ACC112 (cell line): ENCODE results near the gene ACOT11.

Source experiments
- H2AFZ ChIP-seq: fragments of 200-600 bp; sonication (generic); one replicate; pipeline ENCODE4 v1.6.0; 2017; ENCODE audit warnings: antibody characterized with exemption, low read length; ENCODE audit not compliant: unreplicated experiment
- H3K27ac ChIP-seq: fragments of 200-600 bp; sonication (generic); 2 replicates; pipeline ENCODE4 v1.5.1; 2014; ENCODE audit warnings: low read depth, mild to moderate bottlenecking, antibody characterized with exemption, low read length, moderate library complexity
- H3K27me3 ChIP-seq: fragments of 200-600 bp; sonication (generic); 2 replicates; pipeline ENCODE4 v1.6.1; 2014; ENCODE audit warnings: mild to moderate bottlenecking, antibody characterized with exemption, low read length, moderate library complexity, mixed read lengths; ENCODE audit not compliant: insufficient read depth
- H3K36me3 ChIP-seq: fragments of 200-600 bp; sonication (generic); 2 replicates; pipeline ENCODE4 v1.6.1; 2016; ENCODE audit warnings: mild to moderate bottlenecking, antibody characterized with exemption, low read length, moderate library complexity, mixed read lengths; ENCODE audit not compliant: insufficient read depth
- H3K4me1 ChIP-seq: fragments of 200-600 bp; sonication (generic); one replicate; pipeline ENCODE4 v1.6.1; 2016; ENCODE audit warnings: low read length, mixed read lengths; ENCODE audit not compliant: insufficient read depth, unreplicated experiment, control insufficient read depth
- H3K4me3 ChIP-seq: fragments of 200-600 bp; sonication (generic); 2 replicates; pipeline ENCODE4 v1.5.1; 2014; ENCODE audit warnings: mild to moderate bottlenecking, low read depth, low read length
- H3K79me2 ChIP-seq: fragments of 200-600 bp; sonication (generic); one replicate; pipeline ENCODE4 v1.6.0; 2016; ENCODE audit warnings: low read length; ENCODE audit not compliant: control insufficient read depth, unreplicated experiment, insufficient read depth

ACOT11 gene

DNA sequence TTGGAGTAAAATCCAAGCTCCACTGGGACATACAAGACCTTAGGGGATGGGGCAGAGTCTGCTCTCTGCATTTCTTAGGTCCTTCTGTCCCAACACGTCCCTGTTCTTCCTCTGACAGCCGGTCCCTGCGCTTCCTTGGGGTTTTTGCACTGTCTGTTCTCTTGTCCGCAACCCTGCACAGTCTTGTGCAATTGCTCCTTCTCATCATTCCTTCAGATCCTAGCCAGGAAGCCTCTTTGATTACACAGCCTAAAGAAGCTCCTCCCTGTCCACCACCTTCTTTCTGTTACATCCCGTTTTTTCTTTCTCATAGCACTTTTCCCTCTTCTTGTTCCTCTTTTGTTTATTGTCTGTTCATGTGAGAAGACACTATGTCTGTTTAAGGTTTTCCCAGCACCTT, 19.9 kb downstream of the ACOT11 start:
- no peak overlapping the region for H3K27ac ChIP-seq
- no peaks in the 10 kb centered on the region for H3K36me3 ChIP-seq
- H3K4me3 ChIP-seq, result no peak overlapping the region
- H2AFZ ChIP-seq, result no peak overlapping the region
- H3K4me1 ChIP-seq, result peaks cover 26% of the 10 kb centered on the region
- H3K27me3 ChIP-seq, result no peaks in the 10 kb centered on the region
- H3K79me2 ChIP-seq, result no peaks in the 10 kb centered on the region

DNA sequence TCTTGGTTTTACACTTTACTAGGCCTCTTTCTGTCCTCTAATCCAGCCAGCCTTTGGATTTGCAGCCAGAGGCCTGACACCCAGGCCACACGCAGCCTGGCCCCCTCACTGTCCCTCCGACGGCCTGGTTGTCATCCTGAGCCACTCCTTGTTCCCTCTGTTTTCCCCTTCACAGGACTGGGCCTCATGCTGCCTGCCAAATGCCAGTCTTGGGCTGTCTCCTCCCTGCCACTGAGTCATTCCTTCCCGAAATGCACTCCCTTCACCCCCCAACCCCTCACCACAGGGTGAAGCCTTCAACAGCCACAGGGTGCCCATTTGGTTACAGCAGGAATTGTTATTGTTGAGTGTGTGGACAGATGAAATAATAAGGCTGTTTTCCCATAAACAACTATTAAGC, 21.3 kb downstream of the ACOT11 start:
- Histone ChIP-seq H3K79me2 (no peaks in the 10 kb centered on the region), H3K27ac (no peak overlapping the region), H2AFZ (no peak overlapping the region), H3K4me3 (no peak overlapping the region), H3K36me3 (no peaks in the 10 kb centered on the region), H3K4me1 (peaks cover 26% of the 10 kb centered on the region), H3K27me3 (no peaks in the 10 kb centered on the region)

DNA sequence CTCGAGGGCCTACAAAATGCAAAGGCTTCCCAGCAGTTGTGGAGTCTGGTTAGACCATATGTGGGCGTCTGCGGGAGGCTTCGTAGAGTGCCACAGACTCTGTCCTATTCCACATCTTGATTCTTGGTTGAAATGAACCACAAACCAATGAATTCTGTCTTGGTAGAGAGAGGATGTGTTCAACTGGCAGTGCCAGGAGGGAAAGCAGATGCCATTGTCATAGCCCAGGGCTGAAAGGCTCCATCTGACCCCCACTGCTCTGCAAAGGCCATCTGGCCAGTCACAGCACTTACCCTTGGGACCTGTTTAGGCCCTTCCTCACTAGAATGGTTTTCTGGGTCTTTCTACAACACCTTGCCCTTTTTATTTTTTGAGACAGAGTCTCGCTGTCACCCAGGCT, 22.1 kb downstream of the ACOT11 start:
- Histone ChIP-seq H3K4me1 (peaks cover 26% of the 10 kb centered on the region), H3K79me2 (no peaks in the 10 kb centered on the region), H3K4me3 (no peak overlapping the region), H3K27me3 (no peaks in the 10 kb centered on the region), H2AFZ (no peak overlapping the region), H3K27ac (no peak overlapping the region), H3K36me3 (no peaks in the 10 kb centered on the region)

DNA sequence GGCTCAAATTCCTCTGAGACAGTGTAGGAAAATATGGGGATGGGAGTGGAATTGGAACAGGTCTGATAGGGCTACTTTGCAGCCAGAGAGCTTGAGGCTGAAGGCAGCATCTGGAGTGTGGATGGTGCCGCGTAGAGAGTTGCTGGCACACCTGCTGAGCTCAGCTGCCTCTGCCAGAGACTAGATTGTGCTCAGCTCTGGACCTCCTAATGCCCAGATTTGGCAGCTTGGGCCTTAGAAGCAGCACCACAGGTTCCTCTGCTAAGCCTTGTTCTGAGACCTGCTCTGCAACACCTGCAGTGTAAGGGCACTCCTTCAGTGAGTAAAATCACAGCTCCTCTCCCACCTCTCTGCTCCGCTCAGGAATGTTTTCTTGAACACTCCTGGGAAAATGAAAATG, 23.3 kb downstream of the ACOT11 start:
- H2AFZ ChIP-seq, result no peak overlapping the region
- H3K4me3 ChIP-seq, result no peak overlapping the region
- H3K4me1 ChIP-seq, result peaks cover 26% of the 10 kb centered on the region
- no peaks in the 10 kb centered on the region for H3K27me3 ChIP-seq
- H3K79me2 ChIP-seq, result no peaks in the 10 kb centered on the region
- no peak overlapping the region for H3K27ac ChIP-seq
- no peaks in the 10 kb centered on the region for H3K36me3 ChIP-seq

DNA sequence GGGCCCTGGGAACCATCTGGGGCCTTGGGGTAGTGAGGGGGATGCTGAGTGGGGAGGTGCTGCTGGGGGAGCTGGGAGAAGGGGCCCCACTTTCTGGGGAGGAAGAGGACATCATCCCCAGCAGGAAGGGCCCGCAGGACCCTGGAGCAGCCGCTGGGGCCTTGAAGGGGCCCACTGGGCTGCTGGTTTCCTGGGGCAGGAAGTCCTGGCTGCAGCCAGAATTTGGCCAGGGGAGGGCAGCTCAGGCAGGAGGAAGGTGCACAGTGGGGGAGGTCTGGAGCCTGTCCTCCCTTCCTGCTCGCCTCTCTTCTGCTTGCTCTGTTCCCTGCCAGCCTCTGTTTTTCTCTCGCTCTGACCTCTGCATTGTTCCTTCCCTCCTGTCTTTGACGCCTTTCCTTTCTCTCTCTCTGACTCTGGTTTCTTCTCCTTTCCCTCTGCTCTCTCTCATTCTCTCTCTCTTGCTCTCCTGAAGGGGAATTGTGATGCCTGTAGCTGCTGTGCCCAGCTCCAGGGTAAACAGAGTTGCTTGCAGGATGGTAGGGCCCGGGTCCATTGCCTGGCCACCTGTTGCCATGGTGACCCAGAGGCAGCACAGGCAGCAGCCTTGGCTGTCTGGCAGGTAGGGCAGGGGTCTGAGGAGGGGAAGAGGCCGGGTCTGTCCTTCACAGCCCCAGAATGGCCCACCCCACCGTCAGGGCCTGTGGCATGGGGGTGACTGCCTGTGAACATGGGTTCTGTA, 23.9 kb downstream of the ACOT11 start:
- H3K4me3 ChIP-seq, result no peak overlapping the region

DNA sequence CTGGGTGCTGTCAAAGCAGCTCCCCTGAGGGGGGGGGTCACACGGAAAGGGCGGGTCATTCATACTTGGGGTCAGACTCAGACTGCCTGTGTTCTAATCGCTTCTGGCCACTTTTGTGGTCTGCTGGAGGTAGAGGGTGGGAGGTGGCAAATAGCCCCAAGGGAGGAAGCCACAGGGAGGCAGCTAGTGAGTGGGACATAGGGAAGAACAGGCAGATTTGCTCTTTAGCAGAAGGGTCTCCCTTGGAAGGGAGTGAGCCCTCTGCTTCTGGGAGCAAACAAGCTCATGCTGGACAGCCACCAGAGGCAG, 24.5 kb downstream of the ACOT11 start:
- Histone ChIP-seq H3K4me3 (no peak overlapping the region), H3K79me2 (no peaks in the 10 kb centered on the region), H3K27me3 (no peaks in the 10 kb centered on the region), H3K36me3 (no peaks in the 10 kb centered on the region), H3K27ac (no peak overlapping the region), H2AFZ (no peak overlapping the region), H3K4me1 (peaks cover 26% of the 10 kb centered on the region)

More for the DNA sequence above, 23.9 kb downstream of the ACOT11 start:
- Histone ChIP-seq H3K27me3 (no peaks in the 10 kb centered on the region), H3K36me3 (no peaks in the 10 kb centered on the region), H3K4me1 (peaks cover 26% of the 10 kb centered on the region), H3K27ac (no peak overlapping the region), H3K79me2 (no peaks in the 10 kb centered on the region), H2AFZ (no peak overlapping the region)

DNA sequence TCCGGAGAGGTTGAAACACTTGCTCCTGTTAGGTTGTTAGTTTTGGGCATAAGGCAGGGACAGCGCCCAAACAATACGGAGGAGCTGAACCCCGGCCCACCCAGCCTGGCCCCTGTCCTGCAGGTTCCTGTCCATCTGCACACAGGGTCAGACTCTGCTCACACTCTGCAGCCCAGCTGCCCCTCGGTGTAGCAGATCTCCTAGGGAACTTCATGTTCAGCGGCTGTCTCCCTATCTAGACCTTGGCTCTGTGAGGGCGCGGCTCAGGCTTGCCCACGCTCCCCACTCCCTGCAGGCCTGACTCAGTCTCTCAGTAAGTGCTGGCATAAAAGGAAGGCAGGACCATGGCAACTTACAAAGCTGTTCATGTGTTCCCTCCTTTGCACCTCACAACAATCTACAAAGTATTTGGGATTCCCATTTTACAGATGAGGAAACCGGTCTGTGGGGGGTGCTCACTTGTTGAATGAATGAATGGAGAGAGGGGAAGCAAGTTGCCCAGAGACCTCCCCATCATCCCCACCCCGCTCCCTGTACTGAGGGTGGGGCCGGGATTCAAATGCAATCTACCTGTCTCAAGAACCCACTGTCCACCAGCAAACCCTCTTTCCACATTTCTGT, 26.2 kb downstream of the ACOT11 start:
- Histone ChIP-seq H3K79me2 (no peaks in the 10 kb centered on the region), H3K27me3 (no peaks in the 10 kb centered on the region), H3K4me1 (peaks cover 20% of the 10 kb centered on the region), H3K36me3 (no peaks in the 10 kb centered on the region), H2AFZ (no peak overlapping the region), H3K27ac (no peak overlapping the region), H3K4me3 (no peak overlapping the region)

DNA sequence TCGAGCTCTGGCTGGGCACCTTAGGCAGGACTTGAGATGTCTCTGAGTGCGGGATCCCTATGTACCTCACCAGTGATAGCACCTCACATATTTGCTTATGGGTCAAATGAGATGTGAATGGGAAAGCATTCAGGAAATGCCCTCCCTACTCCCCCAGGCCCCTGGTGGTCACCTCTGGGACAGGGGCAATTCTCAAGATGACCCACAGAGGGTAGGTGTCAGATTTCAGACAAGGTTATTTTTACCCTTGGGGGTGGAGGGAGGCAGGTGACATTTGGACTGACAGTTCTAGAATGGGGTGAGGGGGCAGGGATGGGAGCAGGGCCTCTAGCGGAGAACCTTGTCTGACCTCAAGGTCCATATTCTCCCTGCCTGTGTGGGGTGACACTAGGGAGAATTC, 27.1 kb downstream of the ACOT11 start:
- no peak overlapping the region for H3K4me3 ChIP-seq
- H2AFZ ChIP-seq, result no peak overlapping the region
- peaks cover 14% of the 10 kb centered on the region for H3K4me1 ChIP-seq
- no peak overlapping the region for H3K27ac ChIP-seq
- no peaks in the 10 kb centered on the region for H3K36me3 ChIP-seq
- H3K27me3 ChIP-seq, result no peaks in the 10 kb centered on the region
- H3K79me2 ChIP-seq, result no peaks in the 10 kb centered on the region

DNA sequence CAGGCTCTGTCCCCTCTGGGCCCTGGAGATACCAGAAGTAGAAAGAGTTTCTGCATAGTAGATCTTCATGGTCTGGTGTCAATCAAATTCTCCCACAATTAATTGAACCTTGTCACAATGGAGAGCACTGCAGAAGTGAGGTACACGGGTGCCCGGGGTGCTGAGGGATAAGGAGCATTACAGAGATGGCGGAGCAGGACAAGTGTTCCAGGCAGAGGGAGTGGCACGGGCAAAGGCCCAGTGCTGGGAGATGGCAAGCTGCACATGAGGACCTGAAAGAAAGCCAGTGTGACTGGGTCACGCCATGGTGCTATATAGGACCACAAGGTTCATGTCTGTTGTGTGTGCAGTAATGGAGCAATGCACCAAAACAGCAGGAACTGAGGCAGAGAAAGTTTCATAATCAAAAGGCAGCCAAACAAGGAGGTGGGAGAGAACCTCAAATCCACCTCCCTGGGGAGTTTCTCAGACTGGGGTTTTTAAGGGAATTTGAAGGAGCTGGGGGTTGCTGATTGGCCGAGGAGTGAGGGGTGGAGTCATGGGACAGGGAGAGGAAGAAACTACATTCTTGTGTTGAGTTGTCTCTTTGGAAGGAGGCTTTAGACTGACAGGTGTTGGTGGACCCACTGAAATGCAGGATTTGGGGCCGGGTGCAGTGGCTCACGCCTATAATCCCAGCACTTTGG, 27.7 kb downstream of the ACOT11 start:
- H3K4me1 ChIP-seq, result peaks cover 14% of the 10 kb centered on the region
- H3K36me3 ChIP-seq, result no peaks in the 10 kb centered on the region
- H3K27ac ChIP-seq, result no peak overlapping the region
- H3K27me3 ChIP-seq, result no peaks in the 10 kb centered on the region
- H3K79me2 ChIP-seq, result no peaks in the 10 kb centered on the region
- no peak overlapping the region for H3K4me3 ChIP-seq
- no peak overlapping the region for H2AFZ ChIP-seq

DNA sequence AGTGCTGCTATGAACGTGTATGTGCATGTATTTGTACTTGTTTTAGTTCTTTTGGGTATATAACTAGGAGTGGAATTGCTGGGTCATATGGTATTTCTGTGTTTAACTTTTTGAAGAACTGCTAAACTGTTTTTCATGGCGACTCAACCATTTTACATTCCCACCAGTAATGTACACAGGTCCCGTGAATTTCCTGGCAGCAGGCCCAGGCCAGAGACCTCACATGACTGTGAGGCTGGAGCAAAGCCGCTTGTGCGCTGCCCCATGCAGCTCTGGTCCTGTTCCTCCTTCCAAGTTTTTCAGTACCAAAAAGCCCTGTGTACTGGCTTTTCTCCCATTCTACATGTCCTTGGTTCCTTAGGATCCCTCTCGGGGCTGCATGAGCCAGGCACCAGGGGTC, 29.6 kb downstream of the ACOT11 start:
- Histone ChIP-seq H3K79me2 (no peaks in the 10 kb centered on the region), H3K27me3 (no peaks in the 10 kb centered on the region), H3K27ac (no peak overlapping the region), H3K4me1 (peaks cover 8% of the 10 kb centered on the region), H3K4me3 (no peak overlapping the region), H3K36me3 (no peaks in the 10 kb centered on the region), H2AFZ (no peak overlapping the region)

DNA sequence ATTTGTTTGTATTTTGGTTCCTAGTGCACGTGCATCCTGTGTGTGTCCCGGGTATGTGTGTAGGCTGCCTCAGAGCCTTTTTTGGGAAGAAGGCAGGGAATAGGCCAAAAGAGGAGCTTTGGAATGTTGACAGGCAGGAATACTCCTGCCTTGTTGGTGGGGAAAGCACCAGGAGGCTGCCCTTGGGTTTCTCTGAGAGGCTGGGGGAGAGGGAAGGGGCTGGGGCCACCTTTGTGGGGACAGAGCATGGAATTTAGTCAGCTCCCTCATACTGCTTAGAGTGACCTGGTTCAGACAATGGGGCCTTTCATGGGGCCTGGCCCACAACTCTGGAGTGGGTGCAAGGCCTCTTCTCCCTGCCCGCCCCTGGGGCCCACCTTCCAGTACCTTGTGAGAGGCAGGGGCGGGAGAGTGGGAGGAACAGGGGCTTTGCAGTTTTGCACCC, 31.3 kb downstream of the ACOT11 start:
- no peaks in the 10 kb centered on the region for H3K79me2 ChIP-seq
- no peak overlapping the region for H2AFZ ChIP-seq
- no peaks in the 10 kb centered on the region for H3K27me3 ChIP-seq
- no peaks in the 10 kb centered on the region for H3K36me3 ChIP-seq
- H3K27ac ChIP-seq, result no peak overlapping the region
- H3K4me3 ChIP-seq, result no peak overlapping the region
- peaks cover 8% of the 10 kb centered on the region for H3K4me1 ChIP-seq
